GM18519 (cell line): ENCODE data around the gene PHACTR3.

Experiments
- ATAC-seq: cut with Tn5 transposase; IDR thresholded peaks from one replicate; pipeline ENCODE4 v1.9.1; 2021; ENCODE audit warnings: mild to moderate bottlenecking, moderate library complexity; ENCODE audit not compliant: unreplicated experiment, low FRiP score

PHACTR3 gene

DNA sequence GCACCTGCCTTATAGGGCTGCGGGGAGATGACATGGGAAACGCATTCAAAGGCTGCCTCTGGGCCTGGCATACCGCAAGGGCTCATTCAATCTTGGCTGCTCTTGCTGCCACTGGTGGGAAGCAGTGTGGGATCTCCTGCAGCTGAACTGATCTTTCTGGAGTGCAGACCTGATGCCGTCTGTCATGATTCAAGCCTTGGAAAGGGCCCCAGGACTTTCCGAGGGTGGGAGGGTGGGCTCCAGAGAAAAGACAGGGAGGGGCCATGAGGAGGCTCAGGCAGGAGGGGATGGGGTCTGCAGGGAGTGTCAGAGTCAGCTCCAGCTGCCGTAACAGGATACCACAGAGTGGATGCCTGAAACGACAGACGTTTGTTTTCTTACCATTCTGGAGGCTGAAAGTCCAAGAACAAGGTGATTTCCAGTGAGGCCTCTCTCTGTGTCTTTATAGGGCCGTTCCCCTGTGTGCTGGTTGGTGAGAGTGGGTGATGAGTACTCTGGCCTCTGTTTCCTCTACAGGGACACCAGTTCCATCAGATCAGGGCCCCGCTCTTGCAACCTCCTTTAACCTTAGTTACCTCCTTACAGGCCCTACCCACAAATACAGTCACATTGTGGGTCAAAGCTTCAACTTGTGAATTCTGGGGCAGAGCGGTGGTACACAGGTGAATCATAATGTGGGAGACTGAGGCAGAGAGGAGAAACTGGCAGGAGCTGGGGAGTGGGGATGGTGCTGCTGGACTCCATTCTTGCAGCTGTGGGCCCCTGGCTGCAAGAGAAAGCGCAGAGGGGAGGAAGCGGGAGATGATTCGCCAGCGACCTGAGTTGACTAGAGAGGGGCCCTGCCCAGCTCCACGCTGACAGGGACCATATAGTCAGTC, 180.7 kb downstream of the PHACTR3 start:
- no peak for ATAC-seq

DNA sequence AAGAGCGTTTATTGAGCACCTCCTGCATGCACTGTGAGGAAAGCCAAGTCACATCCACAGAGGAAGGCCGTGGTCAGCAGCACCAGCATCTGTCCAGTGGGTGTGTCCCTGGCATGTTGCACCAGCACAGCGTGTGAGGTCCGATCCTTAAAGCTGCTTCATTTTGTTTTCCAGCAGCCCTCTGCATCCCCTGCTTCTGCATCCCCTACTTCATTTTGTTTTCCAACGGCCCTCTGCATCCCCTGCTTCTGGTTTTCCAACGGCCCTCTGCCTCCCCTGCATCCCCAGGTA, 181.3 kb downstream of the PHACTR3 start:
- ATAC-seq: no peak

DNA sequence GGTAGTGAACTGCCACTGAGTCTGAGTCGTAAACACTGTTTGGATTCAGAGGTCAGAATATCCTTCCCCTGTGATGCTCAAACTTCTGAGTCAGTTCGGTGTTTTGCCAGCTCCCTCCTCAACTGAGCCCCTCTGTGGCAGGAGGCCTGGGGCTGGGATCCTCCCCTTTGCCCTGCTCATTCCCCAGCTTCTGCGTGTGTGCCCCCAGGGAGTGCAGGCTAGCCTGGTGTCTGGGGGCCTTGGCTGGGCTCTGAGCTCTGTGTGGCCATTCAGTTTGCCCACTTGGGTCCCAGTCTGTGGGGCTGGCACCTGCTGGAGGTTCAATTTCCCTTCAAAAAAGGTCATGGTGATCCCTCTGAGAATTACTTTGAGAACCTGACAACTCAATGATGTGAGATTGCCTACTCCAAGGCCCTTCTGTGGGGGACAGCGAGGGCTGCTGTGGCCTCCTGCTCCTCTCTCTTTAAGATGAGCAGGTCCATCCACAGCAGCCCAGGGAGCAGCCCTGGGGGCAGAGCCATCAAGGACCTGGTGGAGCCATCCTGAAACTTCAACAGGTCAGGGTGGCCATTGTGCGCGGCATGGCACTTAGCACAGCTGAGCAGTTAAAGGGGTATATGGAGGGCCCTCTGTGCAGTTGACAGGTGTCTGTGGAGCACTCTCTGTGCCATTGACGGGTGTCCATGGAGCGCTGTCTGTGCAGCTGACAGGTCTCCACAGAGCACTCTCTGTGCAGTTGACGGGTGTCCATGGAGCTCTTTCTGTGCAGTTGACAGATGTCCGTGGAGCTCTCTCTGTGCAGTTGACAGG, 181.9 kb downstream of the PHACTR3 start:
- ATAC-seq: no peak

DNA sequence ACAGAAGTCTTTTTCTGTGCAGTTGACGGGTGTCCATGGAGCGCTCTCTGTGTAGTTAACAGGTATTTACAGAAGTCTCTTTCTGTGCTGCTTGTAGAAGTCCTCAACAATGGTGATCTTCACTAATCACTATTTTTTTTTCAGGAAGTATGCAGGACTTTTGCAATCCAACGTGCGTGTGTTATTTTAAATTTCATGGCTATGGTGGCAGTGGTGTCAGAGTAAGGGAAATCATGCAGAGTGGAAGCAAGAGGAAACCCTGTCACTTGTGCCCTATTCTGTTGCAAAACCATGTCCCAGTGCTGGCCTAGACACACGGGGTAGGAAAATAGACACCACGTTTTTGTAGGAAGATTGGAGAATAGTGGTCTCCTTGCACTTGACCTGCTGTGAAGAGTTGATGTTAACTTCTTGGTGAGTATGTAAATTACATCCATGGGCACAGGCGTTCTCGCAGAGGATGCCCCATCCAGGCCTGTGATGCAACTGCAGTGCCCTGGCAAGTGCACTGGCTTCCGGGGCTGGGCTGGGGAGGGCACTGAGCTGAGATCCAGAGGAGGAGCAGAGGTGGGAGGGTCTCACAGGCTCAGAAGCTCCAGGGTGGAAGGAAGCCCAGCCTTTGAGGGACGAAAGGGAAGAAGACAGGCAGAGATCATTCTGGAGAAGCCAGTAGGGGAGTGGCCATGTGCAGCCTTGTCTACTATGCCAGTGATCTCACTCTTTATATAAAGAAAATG, 182.6 kb downstream of the PHACTR3 start:
- ATAC-seq: no peak

DNA sequence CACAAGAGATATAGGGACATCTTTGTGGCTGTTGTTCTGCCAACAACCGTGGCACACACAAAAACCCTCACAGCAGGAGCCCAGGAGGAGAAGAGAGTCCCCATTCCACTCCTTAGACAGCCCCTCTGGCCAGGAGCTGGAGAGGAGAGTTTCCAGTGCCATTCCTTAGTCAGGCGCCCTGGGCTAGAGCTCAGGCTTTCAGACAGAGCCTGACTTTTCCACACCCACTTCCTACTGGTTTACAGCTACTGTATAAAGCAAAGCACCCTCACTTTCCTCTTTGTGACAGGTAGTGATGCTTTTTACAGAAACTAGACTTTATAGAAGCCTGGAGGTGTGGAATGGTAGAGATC, 183.2 kb downstream of the PHACTR3 start:
- no peak for ATAC-seq

DNA sequence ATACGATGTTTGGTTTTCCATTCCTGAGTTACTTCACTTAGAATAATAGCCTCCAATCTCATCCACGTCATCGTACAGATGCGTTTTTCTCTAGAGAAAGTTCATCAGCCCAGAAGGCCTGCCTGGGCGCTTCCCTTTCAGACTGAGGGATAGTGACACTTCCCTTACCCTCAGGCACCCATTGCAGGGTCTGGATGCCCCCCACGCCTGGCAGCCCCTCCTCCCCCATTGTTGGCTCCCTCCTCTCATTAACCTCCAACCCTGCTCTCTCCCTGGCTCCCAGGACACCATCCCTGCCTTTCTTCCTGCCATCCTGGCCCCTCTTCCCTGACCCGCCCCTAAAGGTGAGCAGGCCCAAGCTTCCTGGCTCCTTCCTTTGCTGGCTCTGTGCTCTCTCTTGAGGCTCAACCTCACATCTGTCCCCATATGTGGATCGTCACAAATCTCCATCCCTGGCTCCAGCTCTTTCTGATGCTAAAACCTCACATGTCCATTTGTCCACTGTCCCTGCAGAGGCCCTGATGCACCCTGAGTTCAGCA, 183.9 kb downstream of the PHACTR3 start:
- no peak for ATAC-seq

DNA sequence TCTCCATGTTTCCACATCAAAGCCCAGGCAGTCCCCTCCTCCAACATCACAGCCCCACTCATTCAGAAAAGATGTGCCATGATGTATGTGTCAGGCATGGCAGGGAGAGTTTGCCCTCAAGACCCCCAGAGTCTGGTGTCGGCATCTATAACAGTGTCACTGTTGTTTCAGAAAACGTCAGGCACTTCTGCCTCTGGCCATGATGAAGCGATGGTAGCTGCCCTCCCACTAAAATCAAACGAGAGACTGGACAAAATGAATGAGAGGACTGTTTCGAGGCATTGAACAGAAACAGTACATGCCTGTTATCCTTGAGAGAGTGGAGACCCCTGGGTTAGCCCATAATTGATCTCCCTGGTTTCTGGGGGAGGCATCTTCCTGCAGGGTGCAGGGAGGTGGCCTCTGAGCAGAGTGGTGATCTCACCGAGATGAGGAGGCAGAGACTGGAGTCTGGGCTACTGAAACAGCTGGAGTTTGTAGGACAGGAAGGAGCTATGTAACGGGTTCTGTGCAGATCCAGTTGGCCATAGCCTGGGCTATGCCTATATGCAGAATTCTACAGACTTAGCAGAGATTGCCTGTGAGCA, 184.6 kb downstream of the PHACTR3 start:
- no peak for ATAC-seq

DNA sequence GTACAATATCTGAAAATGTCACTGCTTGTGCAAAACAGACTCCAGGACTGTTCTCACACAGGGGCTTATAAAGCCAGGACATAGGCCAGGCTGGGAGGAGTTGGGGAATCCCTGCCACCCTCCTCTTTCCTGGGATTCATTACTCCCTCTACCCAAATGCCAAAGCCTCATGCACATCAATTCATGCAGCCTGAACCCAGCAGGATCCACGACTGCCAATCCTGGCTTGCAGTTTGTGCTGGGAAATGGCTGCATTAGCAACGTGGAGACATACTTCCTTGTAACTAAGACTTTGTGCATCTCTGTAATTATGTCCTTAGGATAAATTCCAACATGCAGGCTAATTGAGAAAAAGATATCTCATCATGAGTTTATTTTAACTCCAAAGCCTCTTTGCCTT, 185.3 kb downstream of the PHACTR3 start:
- ATAC-seq: no peak

DNA sequence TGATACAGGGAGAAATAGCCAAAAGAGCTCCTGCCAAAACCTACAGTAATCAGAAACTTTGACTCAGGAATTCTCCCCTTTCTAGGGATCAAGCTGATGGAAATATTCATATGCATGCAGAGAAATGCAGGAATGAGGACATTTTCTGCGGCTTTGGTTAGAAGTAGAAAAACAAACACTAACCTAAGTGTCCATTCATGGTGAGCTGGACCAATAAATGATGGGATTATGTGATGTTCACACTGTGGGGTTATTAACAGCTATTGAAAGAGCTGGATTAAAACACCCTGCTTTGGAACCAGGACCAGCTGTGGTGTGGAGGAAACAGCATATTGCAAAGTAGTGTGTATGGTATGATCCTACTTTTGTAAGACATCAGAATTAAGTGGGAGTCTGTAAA, 186.0 kb downstream of the PHACTR3 start:
- no peak for ATAC-seq

DNA sequence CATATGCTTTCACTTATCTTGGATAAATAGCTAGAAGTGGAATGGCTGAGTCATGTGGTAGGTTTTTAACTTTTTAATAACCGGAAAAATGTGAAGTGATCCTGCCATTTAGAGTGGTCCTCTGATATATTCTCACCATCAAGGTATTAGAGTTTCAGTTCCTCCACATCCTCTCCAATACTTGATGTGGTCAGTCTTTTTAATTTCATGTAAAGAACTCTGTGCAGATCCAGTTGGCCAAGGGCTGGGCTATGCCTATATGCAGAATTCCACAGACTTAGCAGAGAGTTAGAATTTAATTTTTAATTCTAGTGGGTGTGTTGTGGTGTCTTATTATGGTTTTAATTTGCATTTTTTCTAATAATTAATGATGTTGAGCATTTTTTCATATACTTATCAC, 188.0 kb downstream of the PHACTR3 start:
- no peak for ATAC-seq

DNA sequence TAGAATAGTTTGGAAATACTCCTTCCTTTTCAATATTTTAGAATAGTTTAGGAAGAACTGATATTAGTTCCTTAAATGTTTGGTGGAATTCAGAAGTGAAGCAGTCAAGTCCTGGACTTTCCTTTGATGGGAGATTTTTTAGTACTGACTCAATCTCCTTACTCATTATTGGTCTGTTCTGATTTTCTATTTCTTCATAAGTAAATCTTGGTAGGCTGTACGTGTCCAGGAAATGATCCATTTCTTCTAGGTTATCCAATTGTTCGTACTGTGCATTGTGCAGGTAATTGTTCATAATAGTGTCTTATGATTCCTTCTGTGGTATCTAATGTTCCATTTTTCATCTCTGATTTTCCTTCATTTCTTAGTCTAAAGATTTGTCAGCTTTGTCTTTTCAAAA, 190.2 kb downstream of the PHACTR3 start:
- no peak for ATAC-seq

DNA sequence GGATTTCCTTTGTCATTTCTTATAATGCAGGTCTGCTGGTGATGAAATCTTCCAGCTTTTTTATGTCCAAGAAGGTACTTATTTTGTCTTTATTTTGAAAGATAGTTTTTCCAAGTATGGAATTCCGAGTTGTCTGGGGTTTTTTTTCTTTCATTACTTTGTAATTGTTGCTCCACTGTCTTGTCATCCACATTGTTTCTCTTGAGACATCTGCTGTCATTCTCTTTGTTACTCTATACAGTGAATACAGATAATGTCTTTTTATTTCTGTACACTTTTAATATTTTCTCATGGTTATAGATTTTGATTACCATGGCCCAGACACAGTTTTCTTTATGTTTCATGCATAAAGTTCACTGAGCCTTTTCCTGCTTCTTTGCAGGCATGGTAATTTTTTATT, 196.0 kb downstream of the PHACTR3 start:
- ATAC-seq: no peak

DNA sequence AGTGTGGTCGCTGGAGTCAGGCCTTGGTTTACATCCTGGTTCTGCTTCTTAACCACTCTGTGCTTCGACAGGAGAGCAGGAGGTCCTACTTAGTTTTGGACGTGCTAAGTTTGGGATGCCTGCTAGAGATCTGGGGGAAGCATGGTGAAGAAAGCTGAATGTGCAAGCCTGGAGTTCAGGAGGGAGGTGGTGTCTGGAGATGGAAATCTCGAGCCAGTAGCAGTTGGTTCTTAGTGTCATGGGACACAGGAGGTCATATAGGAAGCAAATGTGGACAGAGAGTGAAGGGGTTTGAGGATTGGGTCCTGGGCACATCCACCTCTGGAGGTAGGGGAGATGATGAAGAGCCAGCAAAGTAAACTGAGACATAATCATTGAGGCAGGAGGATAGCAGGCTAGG, 197.7 kb downstream of the PHACTR3 start:
- no peak for ATAC-seq

DNA sequence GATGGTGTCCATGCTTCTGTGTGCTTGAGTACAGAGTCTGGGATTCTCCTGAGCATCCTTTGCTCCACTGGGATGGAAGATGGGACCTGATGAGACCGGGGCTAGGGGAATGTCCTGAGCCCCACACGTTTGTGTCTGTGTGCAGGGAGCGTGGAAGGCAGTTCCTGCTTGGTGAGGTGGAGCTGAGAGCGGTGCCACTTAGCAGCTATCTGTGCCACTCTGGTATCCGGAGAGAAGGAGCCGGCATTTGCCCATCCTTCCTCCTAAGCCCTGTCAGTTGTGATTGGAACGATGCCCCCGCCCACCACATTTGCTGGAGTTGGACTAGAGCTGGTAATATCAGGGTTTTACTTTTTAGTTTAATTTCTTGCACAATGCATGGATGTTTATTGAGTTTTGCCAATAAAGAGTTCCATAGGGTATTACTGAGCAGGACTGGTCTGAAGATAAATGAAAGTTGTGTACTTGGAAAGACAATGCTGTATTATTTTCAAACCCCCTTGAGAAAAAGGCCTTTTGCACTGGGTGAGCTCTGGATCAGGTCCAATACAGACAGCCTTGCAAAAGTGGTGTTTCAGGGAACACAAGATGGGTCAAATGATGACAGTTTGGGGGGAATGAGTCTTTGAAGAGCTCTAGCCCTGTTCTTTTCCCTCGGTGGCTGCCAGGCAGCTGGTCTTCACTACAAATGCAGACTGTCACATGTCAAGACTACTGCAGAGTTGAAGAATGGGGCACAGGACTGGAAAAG, 198.3 kb downstream of the PHACTR3 start:
- no peak for ATAC-seq

DNA sequence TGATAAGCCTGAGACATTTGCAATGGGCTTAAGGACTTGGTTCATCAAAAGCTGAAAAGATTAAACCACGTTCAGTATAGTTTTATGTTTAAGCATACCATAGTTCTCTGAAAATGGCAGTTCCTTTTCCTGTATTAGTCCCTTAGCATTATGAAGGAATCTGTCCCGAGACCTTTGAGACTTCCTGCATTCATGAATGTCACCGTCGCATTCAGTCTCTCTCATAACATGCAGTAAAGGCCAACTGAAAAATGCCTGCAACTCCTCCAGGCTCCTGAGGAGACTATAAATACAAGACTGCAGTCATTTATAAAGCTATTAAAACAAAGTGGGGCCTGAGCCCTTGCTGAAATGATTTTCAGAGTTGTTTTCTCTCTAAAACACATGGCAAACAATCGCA, 200.0 kb downstream of the PHACTR3 start:
- ATAC-seq: no peak

DNA sequence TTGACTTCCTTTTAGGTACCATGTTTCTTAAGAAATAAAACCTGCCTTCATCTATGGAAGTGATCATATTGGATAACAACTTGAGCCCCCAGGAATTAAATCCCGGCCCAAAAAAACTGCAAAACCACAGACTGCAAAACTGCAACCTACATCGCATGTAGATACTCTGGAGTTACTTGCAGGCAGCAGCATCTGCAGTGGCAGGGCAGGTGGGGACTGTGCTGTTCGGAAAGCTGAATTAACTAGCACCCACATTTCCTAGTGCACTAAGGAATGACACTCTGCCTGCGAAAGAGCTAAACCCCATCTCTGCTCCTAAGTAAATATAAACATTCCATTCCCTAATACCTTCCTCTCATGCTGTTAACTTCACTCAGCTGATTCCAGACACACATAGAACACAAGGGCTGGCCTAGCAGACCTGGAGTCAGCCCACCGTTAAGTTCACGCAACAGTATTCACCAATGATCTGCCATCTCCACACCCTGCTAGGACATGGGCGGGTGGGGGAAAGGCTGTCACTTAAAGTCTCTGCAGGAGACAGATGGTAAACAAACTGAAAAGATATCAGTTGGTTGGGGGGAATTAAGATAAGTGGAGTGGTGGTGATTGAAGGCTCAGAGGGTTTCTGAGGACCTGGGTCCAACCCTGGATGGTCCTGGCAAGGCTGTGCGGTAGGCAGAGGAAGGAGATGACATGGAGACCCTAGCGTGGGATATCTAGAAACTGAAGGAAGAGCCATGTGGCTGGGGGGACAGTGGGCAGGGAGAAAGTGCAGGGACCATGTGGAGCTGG, 200.7 kb downstream of the PHACTR3 start:
- ATAC-seq: no peak

DNA sequence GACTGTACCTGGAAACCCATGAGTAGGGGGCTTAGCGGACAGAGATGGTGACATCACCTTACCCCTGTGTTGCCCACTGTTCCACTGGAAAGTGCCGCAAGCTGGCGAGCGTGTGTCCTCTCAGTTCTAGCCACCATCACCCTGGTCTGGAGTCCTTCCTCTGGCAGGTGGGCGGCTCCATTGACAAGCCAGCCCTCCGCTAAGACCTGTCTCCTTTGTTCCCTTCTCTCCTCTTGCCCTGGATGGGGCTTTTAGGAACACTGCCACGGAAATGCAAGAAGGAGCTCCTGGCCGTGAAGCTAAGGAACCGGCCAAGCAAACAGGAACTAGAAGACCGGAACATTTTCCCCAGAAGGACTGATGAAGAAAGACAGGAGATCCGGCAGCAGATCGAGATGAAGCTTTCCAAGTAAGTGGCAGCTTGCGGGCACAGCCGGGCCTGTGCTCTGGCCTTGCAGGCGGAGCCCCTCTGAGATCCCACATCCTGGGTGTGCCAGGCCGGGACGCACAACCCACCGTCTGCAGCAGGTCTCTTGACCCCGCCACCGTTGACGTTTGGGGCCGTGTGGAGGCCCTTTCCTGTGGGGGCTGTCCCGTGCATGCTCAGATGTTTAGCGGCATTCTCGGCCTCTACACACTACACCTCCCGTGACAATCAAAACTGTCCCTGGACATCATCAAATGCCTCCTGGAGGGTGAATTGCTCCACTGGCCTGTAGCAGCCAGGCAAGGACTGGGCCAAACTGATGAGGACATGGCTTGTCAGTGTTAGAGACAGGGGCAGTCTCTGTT, 201.6 kb downstream of the PHACTR3 start:
- ATAC-seq: no peak

DNA sequence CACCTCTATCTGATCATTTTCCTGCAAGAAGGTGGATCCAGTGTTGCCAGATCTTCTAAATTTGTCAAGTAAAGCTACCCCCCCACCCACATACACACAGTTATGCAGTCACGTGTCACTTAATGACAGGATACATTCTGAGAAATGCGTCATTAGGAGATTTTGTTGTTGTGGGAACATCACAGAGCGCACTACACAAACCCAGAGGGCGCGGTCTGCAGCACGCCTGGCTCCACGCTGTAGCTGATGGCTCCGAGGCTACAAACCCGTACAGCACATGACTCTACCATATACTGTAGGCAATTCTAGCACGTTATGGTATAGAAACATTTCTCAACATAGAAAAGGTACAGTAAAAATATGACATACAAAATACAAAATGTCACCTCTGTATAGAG, 202.2 kb downstream of the PHACTR3 start:
- ATAC-seq: no peak
